Glomerular endothelial cell (primary cell): ENCODE data around the gene TEX28. TPM values are rescaled to one million over a fixed set of nuclear protein-coding genes. Genes with fewer than 3 reads are reported as not detected.
"Not testable (repeated sequence)": the region's sequence is repeated elsewhere in the genome, so short reads cannot be mapped to it uniquely, and the experiment has no call there.

ENCODE experiments used
- DNase-seq: peaks from one replicate; pipeline ENCODE4 v3.0.0-alpha.2; 2011; ENCODE audit warnings: low read depth, low spot score; ENCODE audit errors: extremely low read depth
- total RNA-seq: library from RNA; depleted of rRNA; stranded (reverse); fragments of >200 nt; gene quantifications from 2 replicates; pipeline ENCODE4 v1.2.3, GENCODE V29; 2015

TEX28 gene
- total RNA-seq, 1 donor from 2014 or later, result not detected

DNA sequence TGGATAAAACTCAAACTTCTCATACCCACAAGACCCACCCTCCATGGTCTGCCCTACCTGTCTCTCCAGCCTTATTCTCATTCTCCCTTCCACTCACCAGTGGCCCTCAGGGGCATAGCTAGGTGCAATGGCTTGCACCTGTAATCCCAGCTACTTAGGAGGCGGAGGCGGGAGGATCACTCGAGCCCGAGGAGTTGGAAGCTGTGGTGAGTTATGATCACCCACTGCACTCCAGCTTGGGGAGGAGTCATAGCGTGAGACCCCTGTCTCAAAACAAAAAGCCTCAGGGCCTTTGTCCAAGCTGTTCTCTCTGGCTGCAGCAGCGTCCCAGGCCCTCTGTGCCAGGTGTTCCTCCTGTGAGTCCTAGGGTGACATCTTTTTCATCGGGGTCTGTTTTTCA is 17.2 kb upstream of the TEX28 start:
- no peak for DNase-seq

DNA sequence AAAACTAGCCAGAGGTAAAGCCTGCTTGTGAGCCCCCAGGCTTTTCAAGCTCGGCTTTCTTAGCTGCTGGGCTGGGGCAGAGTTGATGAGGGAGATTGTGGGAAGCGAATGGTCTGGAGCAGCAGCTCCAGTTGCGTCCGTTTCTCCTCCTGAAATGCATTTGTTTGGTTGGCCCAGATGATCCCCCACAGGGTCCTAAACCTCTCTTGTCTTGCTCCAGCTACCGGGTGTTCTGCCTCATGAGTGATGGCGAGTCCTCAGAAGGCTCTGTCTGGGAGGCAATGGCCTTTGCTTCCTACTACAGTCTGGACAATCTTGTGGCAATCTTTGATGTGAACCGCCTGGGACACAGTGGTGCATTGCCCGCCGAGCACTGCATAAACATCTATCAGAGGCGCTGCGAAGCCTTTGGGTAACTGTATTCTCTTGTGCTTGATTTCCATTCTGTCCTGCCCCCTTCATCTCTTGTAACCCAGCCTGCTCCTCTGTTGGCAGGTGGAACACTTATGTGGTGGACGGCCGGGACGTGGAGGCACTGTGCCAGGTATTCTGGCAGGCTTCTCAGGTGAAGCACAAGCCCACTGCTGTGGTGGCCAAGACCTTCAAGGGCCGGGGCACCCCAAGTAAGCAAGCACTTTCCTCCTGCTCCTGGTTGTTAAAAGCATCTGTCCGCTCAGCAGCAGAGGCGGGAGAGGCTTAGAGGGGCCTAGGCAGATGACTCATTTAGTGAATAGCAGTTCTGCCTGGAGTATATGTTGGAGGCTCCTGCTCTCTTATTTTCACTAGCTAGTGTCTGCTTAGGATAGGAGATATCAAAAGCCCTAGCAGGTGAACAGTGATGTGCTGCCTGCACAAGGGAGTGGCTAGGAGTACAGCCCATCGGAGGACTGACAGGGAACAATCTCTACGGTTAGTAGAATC is 16.0 kb upstream of the TEX28 start:
- no peak for DNase-seq

DNA sequence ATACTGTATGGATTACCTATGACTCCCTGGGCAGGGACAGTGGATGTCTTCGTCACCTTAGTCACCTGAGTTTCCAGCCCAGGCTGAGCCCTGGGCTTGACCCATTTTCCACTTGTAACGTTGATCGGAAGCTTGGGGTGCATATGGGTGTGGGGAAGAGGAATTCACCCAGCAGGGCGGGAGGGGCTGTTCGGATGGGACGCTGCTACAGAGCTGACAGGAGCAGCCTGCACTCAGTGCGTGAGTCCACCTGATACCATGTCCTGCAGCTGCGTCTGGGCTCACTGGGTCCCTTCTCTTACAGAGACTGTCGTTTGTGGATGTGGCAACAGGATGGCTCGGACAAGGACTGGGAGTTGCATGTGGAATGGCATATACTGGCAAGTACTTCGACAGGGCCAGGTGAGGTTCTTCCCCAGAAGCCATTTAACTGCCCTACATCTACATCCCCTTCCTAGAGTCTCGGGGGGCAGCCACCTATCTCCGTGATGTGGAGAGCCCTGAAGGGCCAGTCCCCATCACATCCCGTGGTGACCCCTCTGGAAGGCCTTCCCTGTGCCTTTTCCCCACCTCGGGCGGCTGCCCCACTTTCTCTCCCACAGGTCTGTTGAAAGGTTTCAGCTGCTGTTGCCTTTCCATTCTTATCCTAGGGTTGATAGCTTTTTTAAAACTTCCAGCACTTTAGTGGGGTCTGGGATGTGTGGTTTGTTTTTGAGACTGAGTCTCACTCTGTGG is 14.3 kb upstream of the TEX28 start:
- no peak for DNase-seq

DNA sequence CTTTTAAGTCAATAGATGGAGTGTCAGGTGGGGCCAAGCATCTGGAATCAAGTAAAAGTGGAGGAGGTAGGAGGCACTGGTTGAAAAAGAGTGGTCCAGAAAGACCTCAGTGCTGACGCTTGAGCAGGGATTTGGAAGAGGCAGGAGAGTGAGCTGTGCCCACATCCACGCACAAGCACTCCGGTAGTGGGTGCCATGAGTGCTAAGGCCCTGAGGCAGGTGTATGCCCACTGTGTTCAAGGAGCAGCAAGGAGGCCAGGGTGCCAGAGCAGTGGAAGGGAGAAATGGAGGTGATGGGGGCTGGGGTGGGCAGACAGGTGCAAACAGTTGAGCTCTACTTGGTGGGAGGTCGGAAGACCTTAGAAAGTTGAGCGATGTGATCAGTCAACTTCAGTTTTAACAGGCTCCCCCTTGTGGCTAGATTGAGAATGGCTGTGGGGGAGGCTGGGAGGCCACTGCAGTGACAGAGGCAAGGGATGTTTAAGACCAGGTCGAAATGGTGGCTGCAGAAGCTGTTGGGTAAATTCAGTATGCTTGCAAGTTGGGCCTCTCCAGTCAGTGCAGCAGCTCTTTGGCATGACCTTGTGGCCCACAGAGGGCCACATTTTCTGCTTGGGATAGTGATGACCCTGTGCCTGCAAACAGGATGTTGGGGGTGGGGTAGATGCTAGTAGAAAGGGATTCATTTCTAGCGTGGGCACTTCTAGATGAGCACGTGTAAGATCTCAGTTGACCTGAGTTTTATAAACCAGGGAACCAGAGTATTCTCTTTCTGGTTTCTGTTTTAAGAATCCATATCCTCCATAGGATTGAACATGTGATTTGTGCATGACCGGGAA is 13.4 kb upstream of the TEX28 start:
- no peak for DNase-seq

DNA sequence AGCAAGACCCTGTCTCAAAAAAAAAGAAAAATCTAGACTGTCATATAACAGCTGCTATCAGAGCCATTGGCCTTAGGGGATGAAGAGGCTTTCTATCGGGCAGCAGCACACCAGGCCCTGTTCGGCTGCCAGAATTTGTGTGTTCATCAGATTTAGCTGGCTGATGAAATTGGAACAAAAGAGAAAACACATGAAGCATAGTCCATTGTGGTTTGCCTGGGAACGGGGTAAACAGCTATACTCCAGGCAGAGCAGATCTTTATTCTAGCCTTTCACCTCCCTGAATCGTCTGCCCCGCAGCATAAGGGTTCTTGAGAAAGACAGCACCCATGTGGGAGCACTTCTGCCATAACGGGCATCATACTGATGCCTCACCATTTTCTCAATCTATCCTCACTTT is 12.3 kb upstream of the TEX28 start:
- no peak for DNase-seq

DNA sequence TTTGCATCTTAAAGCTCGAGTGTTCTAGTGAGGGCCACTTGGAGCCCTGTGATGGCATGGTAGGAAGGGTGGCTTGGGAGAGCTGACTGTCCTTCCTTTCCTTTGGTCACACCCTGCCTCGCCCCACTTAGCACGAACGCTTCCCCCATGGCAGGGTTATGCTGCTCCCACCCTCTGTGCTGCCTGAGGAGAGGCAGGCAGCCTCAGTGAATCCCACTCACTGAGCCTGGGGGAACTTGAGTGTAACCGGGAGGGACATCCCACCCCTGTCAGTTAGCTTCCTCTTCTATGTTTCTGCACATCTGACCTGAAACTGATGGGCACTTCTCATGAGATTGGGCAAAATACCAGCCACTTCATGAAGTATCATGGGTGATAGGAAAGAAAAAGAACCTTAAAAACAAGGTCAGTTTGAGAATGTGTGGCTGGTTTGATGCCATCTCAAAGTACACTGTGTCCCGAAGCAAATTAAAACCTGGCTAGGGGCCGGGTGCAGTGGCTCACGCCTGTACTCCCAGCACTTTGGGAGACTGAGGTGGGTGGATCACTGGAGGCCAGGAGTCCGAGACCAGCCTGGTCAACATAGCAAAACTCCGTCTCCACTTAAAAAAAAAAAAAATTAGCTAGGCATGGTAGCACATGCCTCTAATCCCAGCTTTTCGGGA is 10.7 kb upstream of the TEX28 start:
- no peak for DNase-seq

DNA sequence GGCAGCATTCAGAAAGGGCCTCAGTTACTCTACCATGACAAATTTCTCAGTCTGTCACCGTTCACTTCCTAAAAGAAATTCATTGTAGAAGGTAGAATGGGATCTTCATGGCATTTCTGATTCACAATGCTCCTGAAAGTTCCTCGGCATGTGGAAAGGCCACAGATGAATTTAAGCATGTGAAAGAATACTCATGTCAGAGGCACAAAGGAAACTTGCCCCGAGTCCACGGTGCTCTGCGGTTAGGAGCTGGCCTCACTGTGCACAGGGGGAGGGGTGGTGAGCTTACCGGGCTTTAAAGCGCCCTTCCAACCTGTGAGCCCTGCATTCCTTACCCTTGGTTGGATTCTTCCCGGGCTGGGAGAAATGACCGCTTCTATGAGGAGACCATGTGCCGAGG is 9.9 kb upstream of the TEX28 start:
- no peak for DNase-seq

DNA sequence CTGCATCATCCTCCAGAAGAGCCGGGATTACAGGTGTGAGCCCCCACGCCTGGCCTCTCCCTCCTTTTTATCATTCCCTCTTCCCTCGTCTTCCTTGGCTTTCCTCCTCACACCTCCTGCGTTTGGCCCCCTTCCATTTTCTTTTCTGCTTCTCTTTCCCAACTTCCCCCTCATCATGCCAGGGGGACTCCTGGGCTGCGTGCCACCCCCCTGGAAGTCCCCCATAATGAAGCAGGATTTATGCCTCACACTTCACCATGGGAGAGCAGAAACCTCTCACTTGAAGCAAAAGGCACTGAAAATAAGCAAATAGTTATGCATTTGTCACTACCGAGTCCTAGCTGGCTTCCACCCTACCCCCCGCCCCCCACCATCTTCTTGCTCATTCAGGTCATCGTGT is 8.6 kb upstream of the TEX28 start:
- no peak for DNase-seq

DNA sequence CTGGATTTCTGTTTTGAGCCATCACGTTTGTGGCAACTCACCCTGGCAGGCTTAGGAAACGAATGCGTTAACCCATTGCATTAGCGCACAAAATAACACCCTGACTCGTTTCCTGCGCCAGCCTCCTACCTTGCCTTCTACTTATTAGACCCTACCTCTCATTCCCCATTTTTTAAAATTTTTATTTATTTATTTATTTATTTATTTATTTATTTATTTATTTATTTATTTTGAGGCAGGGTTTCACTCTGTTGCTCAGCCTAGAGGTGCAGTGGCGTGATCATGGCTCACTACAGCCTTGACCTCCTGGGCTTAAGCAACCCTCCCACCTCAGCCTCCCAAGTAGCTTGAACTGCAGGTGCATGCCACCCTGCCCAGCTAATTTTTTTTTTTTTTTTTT is 8.1 kb upstream of the TEX28 start:
- DNase-seq, result not testable (repeated sequence)

DNA sequence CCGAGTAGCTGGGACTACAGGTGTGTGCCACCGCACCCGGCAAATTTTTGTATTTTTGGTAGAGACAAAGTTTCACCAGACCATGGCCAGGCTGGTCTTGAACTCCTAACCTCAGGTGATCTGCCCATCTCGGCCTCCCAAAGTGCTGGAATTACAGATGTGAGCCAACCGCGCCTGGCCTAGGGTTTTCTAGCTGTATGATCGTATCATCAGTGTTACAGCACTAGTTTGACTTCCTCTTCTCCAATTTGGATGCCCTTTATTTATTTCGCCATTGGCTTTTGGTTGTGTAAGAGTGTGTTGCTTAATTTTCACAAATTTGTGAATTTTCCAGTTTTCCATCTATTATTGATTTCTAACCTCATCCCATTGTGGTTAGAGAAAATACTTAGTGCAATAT is 5.9 kb upstream of the TEX28 start:
- no peak for DNase-seq

DNA sequence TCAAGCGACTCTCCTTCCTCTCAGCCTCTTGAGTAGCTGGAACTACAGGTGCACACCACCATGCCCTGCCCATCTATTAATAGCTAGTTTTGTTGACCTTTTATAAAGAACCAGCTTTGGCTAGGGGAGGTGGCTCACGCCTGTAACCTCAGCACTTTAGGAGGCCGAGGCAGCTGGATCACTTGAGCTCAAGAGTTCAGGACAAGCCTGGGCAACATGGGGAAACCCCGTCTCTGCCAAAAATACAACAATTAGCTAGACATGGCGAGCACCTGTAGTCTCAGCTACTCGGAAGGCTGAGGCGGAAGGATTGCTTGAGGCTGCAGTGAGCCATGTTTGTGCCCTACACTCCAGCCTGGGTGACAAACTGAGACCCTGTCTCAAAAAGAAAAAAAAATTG is 3.4 kb upstream of the TEX28 start:
- DNase-seq, result no peak

DNA sequence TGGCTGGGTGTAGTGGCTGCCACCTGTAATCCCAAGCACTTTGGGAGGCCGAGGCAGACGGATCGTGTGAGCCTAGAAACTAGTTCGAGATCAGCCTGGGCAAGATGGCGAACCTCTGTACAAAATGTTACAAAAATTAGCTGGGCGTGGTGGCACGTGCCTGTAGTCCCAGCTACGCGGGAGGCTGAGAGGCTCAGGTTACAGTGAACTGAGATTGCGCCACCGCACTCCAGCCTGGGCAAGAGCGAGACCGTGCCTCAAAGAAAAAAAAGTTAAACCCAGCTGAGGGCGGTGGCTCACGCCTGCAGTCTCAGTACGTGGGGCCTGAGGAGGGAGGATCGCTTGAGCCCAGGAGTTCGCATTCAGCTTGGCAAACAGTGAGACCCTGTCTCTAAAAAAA is 1.8 kb upstream of the TEX28 start:
- DNase-seq, result no peak

DNA sequence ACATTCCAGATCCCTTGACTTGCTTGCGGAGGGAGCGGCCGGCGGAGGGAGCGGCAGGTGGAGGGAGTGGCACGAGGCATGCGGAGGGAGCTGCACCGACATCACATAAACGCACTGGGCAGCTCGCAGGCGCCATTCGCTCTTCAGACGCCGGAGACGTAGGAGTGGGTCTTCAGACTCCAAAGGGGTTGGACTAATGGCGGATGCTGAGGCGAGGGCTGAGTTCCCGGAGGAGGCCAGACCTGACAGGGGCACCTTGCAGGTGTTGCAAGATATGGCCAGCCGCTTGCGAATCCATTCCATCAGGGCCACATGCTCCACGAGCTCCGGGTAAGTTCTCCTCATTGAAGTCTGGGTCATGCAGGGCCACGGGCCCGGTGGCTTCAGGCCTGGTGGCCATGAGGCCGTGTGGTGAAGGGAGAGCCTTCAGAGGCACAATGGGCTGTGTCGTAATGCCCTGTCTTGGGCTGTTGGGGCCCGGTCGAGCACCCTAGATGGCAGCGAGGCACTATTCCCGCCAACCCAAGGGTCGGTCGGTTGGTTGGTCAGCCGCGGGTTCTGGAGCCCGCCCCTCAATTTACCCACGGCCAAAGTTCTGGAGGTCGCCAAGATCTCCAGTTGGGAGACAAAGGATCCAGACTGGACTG is 863 bp upstream of the TEX28 start, which contains the start of gene TKTL1:
TSS of gene TKTL1 (plus strand) at position 132 of the 647 bp plus-strand sequence. CDS start at position 197, 65 bp downstream.
- no peak for DNase-seq

DNA sequence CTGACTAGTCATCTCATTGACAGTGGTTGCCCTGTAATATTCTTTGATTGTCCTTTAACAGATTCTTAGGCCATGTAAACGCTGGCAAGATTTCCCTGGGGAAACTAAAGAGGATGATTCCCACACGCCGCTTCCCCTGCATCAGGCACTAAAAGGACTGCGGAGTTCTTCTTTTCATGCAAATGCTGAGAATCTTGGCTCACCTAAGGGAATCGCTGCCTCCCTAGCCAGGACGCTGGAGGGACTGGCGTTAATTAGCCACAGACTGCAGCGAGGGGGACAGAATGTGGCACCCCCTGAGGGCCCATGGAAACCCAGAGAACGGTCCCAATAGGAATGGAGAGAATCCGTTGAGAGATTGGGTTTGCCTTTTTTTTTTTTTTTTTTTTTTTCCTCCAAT is 8.5 kb downstream of the TEX28 start:
- not testable (repeated sequence) for DNase-seq

DNA sequence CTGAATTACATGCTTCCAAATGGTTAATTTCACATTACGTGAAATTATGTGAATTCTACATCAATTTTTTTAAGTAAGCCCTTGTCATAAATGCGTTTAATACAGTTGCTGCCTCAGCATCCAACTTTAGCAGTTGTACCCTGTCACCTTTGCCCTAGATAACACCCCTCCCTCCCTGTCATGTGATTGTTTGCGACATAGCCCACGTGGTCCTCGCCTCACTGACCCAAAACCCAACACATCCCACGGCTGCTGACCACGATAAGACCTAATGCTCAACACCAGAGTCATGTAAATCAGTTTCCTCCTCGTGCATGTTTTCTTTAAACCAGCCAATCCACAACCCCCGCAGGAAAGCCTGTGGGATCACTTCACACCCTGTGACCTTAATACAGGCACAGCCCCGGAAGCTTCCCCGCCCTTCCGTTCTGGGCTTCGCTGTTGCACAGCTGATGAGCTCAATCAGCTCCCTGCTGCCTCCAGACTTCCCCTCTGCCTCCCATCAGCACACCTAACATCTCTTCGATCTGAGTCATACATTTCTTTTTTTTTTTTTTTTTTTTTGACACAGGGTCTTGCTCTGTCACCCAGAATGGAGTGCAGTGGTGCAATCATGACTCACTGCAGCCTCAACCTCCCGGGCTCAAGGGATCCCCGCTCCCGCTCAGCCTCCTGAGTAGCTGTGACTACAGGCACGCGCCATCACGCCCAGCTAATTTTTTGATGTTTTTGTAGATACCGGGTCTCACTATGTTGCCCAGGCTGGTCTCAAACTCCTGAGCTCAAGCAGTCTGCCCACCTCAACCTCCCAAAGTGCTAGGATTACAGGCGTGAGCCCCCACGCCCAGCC is 10.2 kb downstream of the TEX28 start:
- not testable (repeated sequence) for DNase-seq

DNA sequence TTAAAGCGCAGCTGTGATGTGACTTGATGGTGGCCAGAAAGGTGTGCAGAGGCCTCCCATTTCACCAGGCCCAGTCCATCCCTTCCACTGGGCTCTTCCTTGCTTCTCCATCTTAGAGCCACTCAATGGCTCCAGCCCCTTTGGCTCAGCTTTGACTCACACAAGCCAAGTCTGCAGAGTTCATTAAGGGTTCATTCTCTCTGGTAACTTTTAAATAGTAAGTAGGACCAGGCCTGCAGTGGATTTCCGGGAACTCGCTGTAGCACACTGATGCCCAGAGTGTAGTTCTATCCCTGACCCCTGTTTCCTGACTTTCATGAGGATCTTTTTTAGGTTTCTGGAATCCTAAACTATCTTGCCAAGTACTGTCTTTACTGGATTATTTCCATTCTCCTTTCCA is 25.7 kb downstream of the TEX28 start:
- not testable (repeated sequence) for DNase-seq

DNA sequence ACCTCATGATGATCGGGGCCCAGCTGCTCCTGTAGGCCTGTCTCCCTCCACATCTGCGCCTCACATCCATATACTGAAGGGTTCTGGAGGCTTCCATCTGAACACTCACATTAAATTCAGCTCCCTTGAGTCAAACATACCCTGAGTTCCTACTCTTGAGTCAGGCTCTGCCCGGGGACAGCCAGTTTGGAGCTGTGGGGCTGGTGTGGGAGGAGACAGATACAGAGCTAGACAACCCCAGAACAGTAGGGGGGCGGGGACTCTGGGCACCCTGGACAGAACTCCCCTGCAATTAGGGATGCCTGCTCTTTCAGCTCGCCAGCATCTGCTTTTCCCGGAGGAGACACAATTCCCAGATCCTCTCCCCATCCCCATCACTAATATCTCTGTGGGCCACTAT is 31.9 kb downstream of the TEX28 start:
- not testable (repeated sequence) for DNase-seq

DNA sequence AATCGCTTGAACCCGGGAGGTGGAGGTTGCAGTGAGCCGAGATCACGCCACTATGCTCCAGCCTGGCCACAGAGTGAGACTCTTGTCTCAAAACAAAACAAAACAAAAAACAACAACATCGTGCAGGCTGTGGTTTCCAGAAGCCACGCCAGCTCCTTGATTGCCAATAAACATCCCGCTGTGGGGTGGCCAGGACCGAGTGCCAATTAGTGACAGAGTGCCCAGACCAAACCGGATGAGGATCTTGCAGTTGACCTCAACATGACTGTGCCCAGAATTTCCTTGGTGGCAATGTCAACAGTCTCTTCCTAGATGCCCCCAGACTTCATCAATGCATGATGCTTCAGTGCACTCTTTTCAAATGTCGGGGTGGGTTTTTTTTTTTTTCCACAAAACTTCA is 36.2 kb downstream of the TEX28 start:
- not testable (repeated sequence) for DNase-seq

DNA sequence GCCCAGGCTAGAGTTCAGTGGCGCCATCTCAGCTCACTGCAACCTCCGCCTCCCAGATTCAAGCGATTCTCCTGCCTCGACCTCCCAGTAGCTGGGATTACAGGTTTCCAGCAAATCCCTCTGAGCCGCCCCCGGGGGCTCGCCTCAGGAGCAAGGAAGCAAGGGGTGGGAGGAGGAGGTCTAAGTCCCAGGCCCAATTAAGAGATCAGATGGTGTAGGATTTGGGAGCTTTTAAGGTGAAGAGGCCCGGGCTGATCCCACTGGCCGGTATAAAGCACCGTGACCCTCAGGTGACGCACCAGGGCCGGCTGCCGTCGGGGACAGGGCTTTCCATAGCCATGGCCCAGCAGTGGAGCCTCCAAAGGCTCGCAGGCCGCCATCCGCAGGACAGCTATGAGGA is 37.6 kb downstream of the TEX28 start, which contains the start of gene OPN1MW3:
TSS of gene OPN1MW3 (plus strand) at position 301 of the 400 bp plus-strand sequence. CDS start at position 339, 38 bp downstream.
- not testable (repeated sequence) for DNase-seq
